GM20000 (cell line): ENCODE results near the gene MDFIC.

ENCODE experiments used
- DNase-seq: peaks from one replicate; pipeline ENCODE4 v3.0.0; 2012; ENCODE audit warnings: low spot score
- CTCF ChIP-seq: IDR thresholded peaks from 2 replicates; pipeline ENCODE4 v1.5.1; 2012; ENCODE audit warnings: mild to moderate bottlenecking, control low read depth; ENCODE audit errors: extremely low read depth, missing control alignments

Gene MDFIC

GRCh38 chr7:115034515-115034914 lies 112.6 kb downstream of the MDFIC start:
- no peak for DNase-seq
- no peak for TF ChIP-seq CTCF

DNA sequence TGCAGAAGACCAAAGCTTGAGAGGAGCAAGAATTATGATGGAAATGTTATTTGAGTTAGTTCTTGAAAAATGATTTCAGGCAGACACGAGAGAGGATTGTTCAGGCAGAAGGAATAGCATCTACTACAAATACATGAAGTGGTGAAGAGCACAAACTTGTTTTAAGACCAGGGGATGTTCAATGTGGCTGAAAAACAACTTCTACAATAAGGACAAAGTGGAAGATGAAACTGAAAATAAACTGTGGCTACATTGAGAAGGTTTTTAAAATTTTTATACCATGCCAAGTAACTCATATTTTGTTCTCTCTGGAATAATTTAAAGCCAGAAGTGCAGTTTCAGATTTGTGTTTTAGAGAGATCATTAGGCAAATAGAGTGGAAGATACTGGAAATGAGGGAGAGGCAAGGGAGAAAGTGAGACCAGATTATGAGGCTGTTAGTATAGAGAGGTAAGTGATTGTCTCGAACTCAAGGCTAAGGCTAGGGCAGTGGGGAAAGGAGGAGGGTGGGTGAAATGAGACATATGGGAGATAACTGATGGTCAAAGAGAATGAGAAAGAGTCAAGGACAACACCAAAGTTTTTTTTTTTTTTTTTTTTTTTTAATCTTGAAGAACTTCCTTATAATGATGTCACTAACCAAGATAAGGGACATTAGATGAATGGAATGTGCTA lies 115.4 kb downstream of the MDFIC start:
- no peak for TF ChIP-seq CTCF
- no peak for DNase-seq

GRCh38 chr7:115038158-115038557 lies 116.3 kb downstream of the MDFIC start:
- TF ChIP-seq CTCF, result no peak
- DNase-seq, result no peak

DNA sequence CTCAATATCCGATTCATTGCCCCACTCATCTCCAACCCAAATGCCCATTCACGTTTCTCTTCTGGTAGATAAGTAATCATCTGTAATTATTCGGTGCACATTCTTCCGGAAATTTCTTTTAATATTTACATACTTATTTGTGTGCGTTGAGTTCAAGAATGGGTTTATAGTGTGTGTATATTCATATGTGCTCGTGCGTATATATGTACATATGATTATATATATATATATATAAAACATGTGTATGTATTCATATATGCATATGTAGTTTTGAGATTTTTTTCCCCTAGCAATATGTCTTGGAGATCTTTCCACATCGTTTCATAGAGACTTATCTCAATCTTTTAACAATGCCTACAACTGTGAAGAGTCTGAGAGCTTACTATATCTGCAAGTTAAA lies 118.2 kb downstream of the MDFIC start:
- DNase-seq, result no peak
- no peak for TF ChIP-seq CTCF

GRCh38 chr7:115040495-115040894 lies 118.6 kb downstream of the MDFIC start:
- TF ChIP-seq CTCF, result no peak
- no peak for DNase-seq

DNA sequence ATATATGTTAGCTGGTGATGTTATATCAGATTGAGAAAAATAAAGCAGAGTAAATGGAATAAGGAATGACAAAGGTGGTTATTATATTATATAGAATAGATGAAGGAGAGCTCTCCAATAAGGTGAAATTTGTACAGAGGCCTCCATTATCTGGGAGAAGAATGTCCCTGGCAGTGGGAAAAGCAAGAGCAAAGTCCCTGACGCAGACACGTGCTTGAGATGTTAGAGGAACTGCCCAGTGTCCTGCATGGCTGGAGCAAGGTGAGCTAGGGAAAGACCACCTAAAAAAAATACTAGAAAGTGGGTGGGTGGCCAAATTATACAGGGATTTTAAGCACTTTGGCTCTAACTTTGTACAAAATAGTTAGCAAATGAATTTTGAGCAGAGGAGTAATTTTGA lies 120.7 kb downstream of the MDFIC start:
- TF ChIP-seq CTCF, result no peak
- no peak for DNase-seq

DNA sequence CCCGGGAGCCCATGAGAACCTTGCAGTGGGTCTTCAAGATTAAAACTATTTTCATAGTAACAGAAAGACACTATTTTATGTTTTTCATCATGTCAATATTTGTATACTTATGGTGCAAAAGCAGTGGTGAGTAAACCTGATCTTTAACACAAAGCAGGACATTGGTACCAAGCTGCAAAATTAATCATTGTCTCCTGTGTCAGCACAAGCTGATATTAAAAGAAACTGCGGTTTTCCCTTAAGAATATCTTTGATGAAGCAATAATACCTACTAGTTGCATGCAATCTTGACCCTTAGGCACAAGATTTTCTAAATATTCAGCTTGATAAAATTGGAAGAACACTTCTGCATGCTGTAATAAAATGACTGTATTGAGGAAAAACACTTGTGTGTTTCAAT lies 121.7 kb downstream of the MDFIC start:
- no peak for DNase-seq
- TF ChIP-seq CTCF, result no peak
